ENCODE measurements around the gene SBNO2. TPM values are rescaled to one million over a fixed set of nuclear protein-coding genes. Genes with fewer than 3 reads are reported as not detected.

SBNO2 gene
- total RNA-seq, 4 donors from 2014 or later: 13.4 to 51.2 (median 19.1) TPM

- TF ChIP-seq CTCF (IDR thresholded peaks at IDR 0.05; ENCODE audit: low read depth): no peak
Observed at GRCh38 chr19:1130771-1131717, 43.0 kb downstream of the SBNO2 start.

- TF ChIP-seq CTCF (IDR thresholded peaks at IDR 0.05; ENCODE audit: low read depth): no peak
Observed at GRCh38 chr19:1129535-1129934, 44.5 kb downstream of the SBNO2 start.

- no peak for TF ChIP-seq CTCF (IDR thresholded peaks at IDR 0.05; ENCODE audit: low read depth)
Observed at GRCh38 chr19:1128106-1128505, 46.0 kb downstream of the SBNO2 start.

- no peak for TF ChIP-seq CTCF (IDR thresholded peaks at IDR 0.05; ENCODE audit: low read depth)
Observed at GRCh38 chr19:1126984-1127760, 46.9 kb downstream of the SBNO2 start.

- no peak for TF ChIP-seq CTCF (IDR thresholded peaks at IDR 0.05; ENCODE audit: low read depth)
Observed at GRCh38 chr19:1125601-1126467, 48.2 kb downstream of the SBNO2 start.

- TF ChIP-seq CTCF (IDR thresholded peaks at IDR 0.05; ENCODE audit: low read depth): no peak
Observed at GRCh38 chr19:1123885-1124677, 50.0 kb downstream of the SBNO2 start.

Data from subcutaneous adipose tissue (tissue), 4 donors.